Stimulated activated CD8-positive, alpha-beta memory T cell treated with anti-CD3 and anti-CD28 coated beads, Interleukin-12 subunit alpha, Interleukin-12 subunit beta, amount 100 ng/mL, for 24 hours (primary cell): Measurements from ENCODE around the gene YIPF4.
"Not testable (repeated sequence)": the region's sequence is repeated elsewhere in the genome, so short reads cannot be mapped to it uniquely, and the experiment has no call there.

Experiments used
- DNase-seq: peaks from one replicate; pipeline ENCODE4 v3.0.0-alpha.2; 2020; ENCODE audit errors: extremely low read depth

Gene YIPF4

GRCh38 chr2:32277674-32278477 lies at the start of gene YIPF4:
Gene YIPF4, plus strand, starts transcription at chr2:32277904. Its CDS starts 252 bp downstream, at chr2:32278156.
- DNase-seq: peak; percentile 59

GRCh38 chr2:32228181-32228580 lies 49.5 kb upstream of the YIPF4 start:
- no peak for DNase-seq

GRCh38 chr2:32229635-32230034 lies 48.1 kb upstream of the YIPF4 start:
- DNase-seq: no peak

GRCh38 chr2:32231959-32232358 lies 45.7 kb upstream of the YIPF4 start:
- no peak for DNase-seq

GRCh38 chr2:32235315-32235714 lies 42.4 kb upstream of the YIPF4 start:
- DNase-seq: no peak

- no peak for DNase-seq
Measured at GRCh38 chr2:32237488-32237887, 40.2 kb upstream of the YIPF4 start.

GRCh38 chr2:32237996-32238395 lies 39.7 kb upstream of the YIPF4 start:
- DNase-seq: no peak

- DNase-seq: no peak
Measured at GRCh38 chr2:32242331-32242730, 35.4 kb upstream of the YIPF4 start.

- DNase-seq: no peak
Measured at GRCh38 chr2:32246911-32247310, 30.8 kb upstream of the YIPF4 start.

- no peak for DNase-seq
Measured at GRCh38 chr2:32248299-32248698, 29.4 kb upstream of the YIPF4 start.

- no peak for DNase-seq
Measured at GRCh38 chr2:32249731-32250236, 27.9 kb upstream of the YIPF4 start.

- no peak for DNase-seq
Measured at GRCh38 chr2:32250290-32250689, 27.4 kb upstream of the YIPF4 start.

- no peak for DNase-seq
Measured at GRCh38 chr2:32258242-32258641, 19.5 kb upstream of the YIPF4 start.

- no peak for DNase-seq
Measured at GRCh38 chr2:32260376-32260775, 17.3 kb upstream of the YIPF4 start.

GRCh38 chr2:32262105-32262504 lies 15.6 kb upstream of the YIPF4 start:
- DNase-seq: no peak

- DNase-seq: no peak
Measured at GRCh38 chr2:32264422-32265105, 13.1 kb upstream of the YIPF4 start, which contains the start of gene NLRC4. Gene NLRC4, minus strand, starts transcription at chr2:32264886. Its CDS starts 8,111 bp downstream, at chr2:32256775.

GRCh38 chr2:32271063-32271462 lies 6.6 kb upstream of the YIPF4 start:
- DNase-seq: no peak

- DNase-seq: no peak
Measured at GRCh38 chr2:32272279-32272678, 5.4 kb upstream of the YIPF4 start.

GRCh38 chr2:32274289-32274688 lies 3.4 kb upstream of the YIPF4 start:
- no peak for DNase-seq

- DNase-seq: not testable (repeated sequence)
Measured at GRCh38 chr2:32275790-32276189, 1.9 kb upstream of the YIPF4 start.

- no peak for DNase-seq
Measured at GRCh38 chr2:32277363-32277673, 386 bp upstream of the YIPF4 start.

GRCh38 chr2:32278478-32278853 lies 762 bp downstream of the YIPF4 start:
- DNase-seq: no peak

- DNase-seq: no peak
Measured at GRCh38 chr2:32284321-32284720, 6.6 kb downstream of the YIPF4 start.
